Gastroesophageal sphincter (tissue), 3 donors: ENCODE measurements around the gene JARID2.

ENCODE experiments used
- EP300 ChIP-seq: sonication (generic); formaldehyde crosslinking; IDR thresholded peaks from one replicate; pipeline ENCODE4 v1.6.1; 2017; ENCODE audit warnings: antibody characterized with exemption, mild to moderate bottlenecking
- POLR2A ChIP-seq, 2 donors: fragments of 450-650 bp; IDR thresholded peaks; one replicate each; pipeline ENCODE4 v1.6.1; 2017; ENCODE audit warnings: antibody characterized with exemption in 2 of 2, mild to moderate bottlenecking in 2 of 2, moderate library complexity in 1 of 2
- POLR2AphosphoS5 ChIP-seq: sonication (generic); formaldehyde crosslinking; IDR thresholded peaks from one replicate; pipeline ENCODE4 v1.6.1; 2017; ENCODE audit warnings: antibody characterized with exemption
- TF ChIP-seq, protein P1 (sequence below), 4 experiments: fragments of 200-600 bp in 2 of 4; fragments of 450-650 bp in 2 of 4; sonication (generic) in 1 of 4; IDR thresholded peaks; one replicate each; pipeline ENCODE4 v1.5.1; 2017 to 2019; ENCODE audit warnings: antibody characterized with exemption in 4 of 4, mild to moderate bottlenecking in 2 of 4, moderate library complexity in 2 of 4

DNA sequence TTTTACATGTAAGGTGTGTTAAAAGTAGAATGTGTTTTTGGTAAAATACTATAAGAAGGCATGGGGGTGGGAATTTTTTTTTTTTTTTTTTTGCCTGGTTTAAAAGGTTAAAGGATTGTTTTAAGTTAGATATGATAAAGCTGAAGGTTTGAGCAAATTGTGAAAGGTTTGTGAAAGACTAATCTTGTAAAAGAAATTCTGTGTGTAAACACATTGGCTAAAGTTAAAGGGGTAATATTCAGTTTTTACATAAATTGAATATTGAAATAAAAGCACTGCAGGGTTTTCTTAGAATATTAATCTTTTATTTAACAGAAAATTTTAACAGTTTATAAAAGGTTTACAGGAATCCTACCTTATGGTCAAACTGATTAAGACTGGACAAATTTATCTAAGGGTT lies 311.3 kb downstream of the JARID2 start:
- TF ChIP-seq, protein P1, sequence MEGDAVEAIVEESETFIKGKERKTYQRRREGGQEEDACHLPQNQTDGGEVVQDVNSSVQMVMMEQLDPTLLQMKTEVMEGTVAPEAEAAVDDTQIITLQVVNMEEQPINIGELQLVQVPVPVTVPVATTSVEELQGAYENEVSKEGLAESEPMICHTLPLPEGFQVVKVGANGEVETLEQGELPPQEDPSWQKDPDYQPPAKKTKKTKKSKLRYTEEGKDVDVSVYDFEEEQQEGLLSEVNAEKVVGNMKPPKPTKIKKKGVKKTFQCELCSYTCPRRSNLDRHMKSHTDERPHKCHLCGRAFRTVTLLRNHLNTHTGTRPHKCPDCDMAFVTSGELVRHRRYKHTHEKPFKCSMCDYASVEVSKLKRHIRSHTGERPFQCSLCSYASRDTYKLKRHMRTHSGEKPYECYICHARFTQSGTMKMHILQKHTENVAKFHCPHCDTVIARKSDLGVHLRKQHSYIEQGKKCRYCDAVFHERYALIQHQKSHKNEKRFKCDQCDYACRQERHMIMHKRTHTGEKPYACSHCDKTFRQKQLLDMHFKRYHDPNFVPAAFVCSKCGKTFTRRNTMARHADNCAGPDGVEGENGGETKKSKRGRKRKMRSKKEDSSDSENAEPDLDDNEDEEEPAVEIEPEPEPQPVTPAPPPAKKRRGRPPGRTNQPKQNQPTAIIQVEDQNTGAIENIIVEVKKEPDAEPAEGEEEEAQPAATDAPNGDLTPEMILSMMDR (IDR thresholded peaks at IDR 0.05), result no peak
- TF ChIP-seq POLR2A (IDR thresholded peaks at IDR 0.05) (no peak), EP300 (no peak), POLR2AphosphoS5 (no peak)
